ENCODE results near the gene SOX6. TPM values are rescaled to one million over a fixed set of nuclear protein-coding genes. Genes with fewer than 3 reads are reported as not detected.

Gene SOX6
- total RNA-seq, 1 donor from 2014 or later = 13.2 TPM

DNA sequence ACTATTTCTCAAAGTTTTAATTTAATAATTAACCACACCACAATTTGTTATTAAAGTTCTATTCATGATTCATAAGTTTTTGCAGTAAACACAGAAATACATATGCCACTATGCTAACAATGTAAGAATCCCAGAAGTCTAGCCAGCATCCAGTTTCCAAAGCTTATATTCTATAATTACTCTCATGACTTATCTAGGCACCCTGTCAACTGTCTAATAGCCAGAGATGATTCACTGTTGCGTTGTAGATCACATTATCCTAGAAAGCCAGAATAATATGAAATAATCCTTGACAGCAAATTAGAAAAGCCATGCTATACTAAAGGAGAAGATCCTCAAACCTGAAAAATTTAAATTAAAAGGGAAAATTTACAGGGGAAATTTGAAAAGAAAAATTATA lies 141.0 kb downstream of the SOX6 start:
- Histone ChIP-seq H3K79me2 (ENCODE audit: insufficient read depth, low read length) (no peaks in the 10 kb centered on the region), H3K27me3 (ENCODE audit: insufficient read depth, low read length) (no peaks in the 10 kb centered on the region), H4K20me1 (ENCODE audit: insufficient read depth, low read length) (no peaks in the 10 kb centered on the region), H3K36me3 (ENCODE audit: insufficient read depth, low read length) (no peaks in the 10 kb centered on the region), H3K4me2 (ENCODE audit: low read length) (no peak overlapping the region), H3K9me3 (ENCODE audit: insufficient read depth, low read depth, low read length) (no peaks in the 10 kb centered on the region), H3K4me1 (ENCODE audit: insufficient read depth, low read length) (no peaks in the 10 kb centered on the region), H2AFZ (ENCODE audit: low read depth, low read length) (no peak overlapping the region), H3K27ac (ENCODE audit: low read depth, low read length) (no peak overlapping the region), H3K4me3 (ENCODE audit: insufficient read depth, low read depth, low read length) (no peak overlapping the region), H3K9ac (ENCODE audit: low read length) (no peak overlapping the region)
- FAIRE-seq (no peak), DNase-seq (ENCODE audit: low read depth) (no peak)
- Mint-ChIP-seq H3K36me3 (ENCODE audit: low read depth, unreplicated experiment) (no peaks in the 10 kb centered on the region), H3K9me3 (ENCODE audit: unreplicated experiment) (no peaks in the 10 kb centered on the region), H3K27me3 (ENCODE audit: low read depth, unreplicated experiment) (no peaks in the 10 kb centered on the region), H3K27ac (ENCODE audit: unreplicated experiment) (no peak overlapping the region), H3K4me3 (ENCODE audit: unreplicated experiment) (no peak overlapping the region), H3K4me1 (ENCODE audit: low read depth, unreplicated experiment) (peaks cover 13% of the 10 kb centered on the region)
- no peak for TF ChIP-seq EZH2 (IDR thresholded peaks at IDR 0.05; ENCODE audit: insufficient read depth, low read length)
- TF ChIP-seq, protein P1, sequence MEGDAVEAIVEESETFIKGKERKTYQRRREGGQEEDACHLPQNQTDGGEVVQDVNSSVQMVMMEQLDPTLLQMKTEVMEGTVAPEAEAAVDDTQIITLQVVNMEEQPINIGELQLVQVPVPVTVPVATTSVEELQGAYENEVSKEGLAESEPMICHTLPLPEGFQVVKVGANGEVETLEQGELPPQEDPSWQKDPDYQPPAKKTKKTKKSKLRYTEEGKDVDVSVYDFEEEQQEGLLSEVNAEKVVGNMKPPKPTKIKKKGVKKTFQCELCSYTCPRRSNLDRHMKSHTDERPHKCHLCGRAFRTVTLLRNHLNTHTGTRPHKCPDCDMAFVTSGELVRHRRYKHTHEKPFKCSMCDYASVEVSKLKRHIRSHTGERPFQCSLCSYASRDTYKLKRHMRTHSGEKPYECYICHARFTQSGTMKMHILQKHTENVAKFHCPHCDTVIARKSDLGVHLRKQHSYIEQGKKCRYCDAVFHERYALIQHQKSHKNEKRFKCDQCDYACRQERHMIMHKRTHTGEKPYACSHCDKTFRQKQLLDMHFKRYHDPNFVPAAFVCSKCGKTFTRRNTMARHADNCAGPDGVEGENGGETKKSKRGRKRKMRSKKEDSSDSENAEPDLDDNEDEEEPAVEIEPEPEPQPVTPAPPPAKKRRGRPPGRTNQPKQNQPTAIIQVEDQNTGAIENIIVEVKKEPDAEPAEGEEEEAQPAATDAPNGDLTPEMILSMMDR (IDR thresholded peaks at IDR 0.05; ENCODE audit: insufficient read depth, low read depth, low read length) = no peak

DNA sequence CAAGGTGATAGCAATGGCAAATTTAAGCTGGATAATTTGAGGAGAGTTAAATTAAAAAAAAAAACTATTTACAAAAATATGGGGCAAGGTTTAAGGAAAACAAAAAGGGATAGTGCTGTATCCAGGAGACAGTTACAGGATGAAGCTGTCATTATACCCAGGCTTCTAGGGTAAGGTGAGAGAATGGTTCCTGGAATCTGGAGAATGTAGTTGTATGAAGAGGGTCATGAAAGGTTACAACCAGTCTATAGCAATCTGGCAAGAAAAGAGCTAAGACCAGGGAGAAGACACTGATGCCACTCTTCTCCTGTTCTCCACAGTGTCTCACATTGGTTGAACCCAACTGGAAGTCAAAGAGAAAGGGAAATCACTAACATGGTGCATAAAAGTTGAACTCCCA lies 144.9 kb downstream of the SOX6 start:
- Histone ChIP-seq H3K9ac (ENCODE audit: low read length) (no peak overlapping the region), H3K27ac (ENCODE audit: low read depth, low read length) (no peak overlapping the region), H3K4me2 (ENCODE audit: low read length) (no peak overlapping the region), H3K9me3 (ENCODE audit: insufficient read depth, low read depth, low read length) (no peaks in the 10 kb centered on the region), H3K27me3 (ENCODE audit: insufficient read depth, low read length) (no peaks in the 10 kb centered on the region), H3K79me2 (ENCODE audit: insufficient read depth, low read length) (no peaks in the 10 kb centered on the region), H2AFZ (ENCODE audit: low read depth, low read length) (no peak overlapping the region), H3K4me1 (ENCODE audit: insufficient read depth, low read length) (no peaks in the 10 kb centered on the region), H3K4me3 (ENCODE audit: insufficient read depth, low read depth, low read length) (no peak overlapping the region), H4K20me1 (ENCODE audit: insufficient read depth, low read length) (no peaks in the 10 kb centered on the region), H3K36me3 (ENCODE audit: insufficient read depth, low read length) (no peaks in the 10 kb centered on the region)
- TF ChIP-seq, protein P1 (IDR thresholded peaks at IDR 0.05; ENCODE audit: insufficient read depth, low read depth, low read length) = no peak
- no peak for TF ChIP-seq EZH2 (IDR thresholded peaks at IDR 0.05; ENCODE audit: insufficient read depth, low read length)
- no peak overlapping the region for H3K27ac Mint-ChIP-seq (ENCODE audit: unreplicated experiment)
- H3K4me3 Mint-ChIP-seq (ENCODE audit: unreplicated experiment) = no peak overlapping the region
- peaks cover 8% of the 10 kb centered on the region for H3K4me1 Mint-ChIP-seq (ENCODE audit: low read depth, unreplicated experiment)
- no peaks in the 10 kb centered on the region for H3K9me3 Mint-ChIP-seq (ENCODE audit: unreplicated experiment)
- DNase-seq (ENCODE audit: low read depth) = no peak
- no peaks in the 10 kb centered on the region for H3K36me3 Mint-ChIP-seq (ENCODE audit: low read depth, unreplicated experiment)
- no peak for FAIRE-seq
- no peaks in the 10 kb centered on the region for H3K27me3 Mint-ChIP-seq (ENCODE audit: low read depth, unreplicated experiment)

DNA sequence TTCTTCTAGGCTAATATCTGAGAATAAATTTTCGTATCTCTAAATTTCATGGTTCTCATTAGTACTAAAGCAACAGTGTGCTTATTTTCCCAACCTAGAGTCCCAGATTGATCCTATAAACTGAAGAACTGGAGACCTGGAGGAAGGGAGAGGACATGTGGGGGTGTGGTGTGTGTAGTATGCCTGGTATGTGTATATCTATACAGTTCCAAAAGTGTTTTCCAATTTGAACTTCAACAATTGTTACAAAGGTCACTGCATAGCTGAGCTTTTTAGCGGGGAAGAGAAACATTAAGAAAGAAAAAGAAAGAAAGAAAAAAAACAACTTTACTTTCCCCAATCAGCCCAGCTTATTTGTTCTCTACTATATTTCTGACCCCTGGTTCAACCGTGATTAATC lies 152.1 kb downstream of the SOX6 start:
- peaks cover 8% of the 10 kb centered on the region for H3K4me1 Mint-ChIP-seq (ENCODE audit: low read depth, unreplicated experiment)
- Histone ChIP-seq H3K4me1 (ENCODE audit: insufficient read depth, low read length) (no peaks in the 10 kb centered on the region), H3K79me2 (ENCODE audit: insufficient read depth, low read length) (no peaks in the 10 kb centered on the region), H3K36me3 (ENCODE audit: insufficient read depth, low read length) (no peaks in the 10 kb centered on the region), H4K20me1 (ENCODE audit: insufficient read depth, low read length) (no peaks in the 10 kb centered on the region), H3K4me3 (ENCODE audit: insufficient read depth, low read depth, low read length) (no peak overlapping the region), H3K27me3 (ENCODE audit: insufficient read depth, low read length) (no peaks in the 10 kb centered on the region), H3K27ac (ENCODE audit: low read depth, low read length) (no peak overlapping the region), H2AFZ (ENCODE audit: low read depth, low read length) (no peak overlapping the region), H3K9ac (ENCODE audit: low read length) (no peak overlapping the region), H3K9me3 (ENCODE audit: insufficient read depth, low read depth, low read length) (no peaks in the 10 kb centered on the region), H3K4me2 (ENCODE audit: low read length) (no peak overlapping the region)
- H3K4me3 Mint-ChIP-seq (ENCODE audit: unreplicated experiment) = no peak overlapping the region
- no peaks in the 10 kb centered on the region for H3K27me3 Mint-ChIP-seq (ENCODE audit: low read depth, unreplicated experiment)
- no peak for TF ChIP-seq EZH2 (IDR thresholded peaks at IDR 0.05; ENCODE audit: insufficient read depth, low read length)
- TF ChIP-seq, protein P1 (IDR thresholded peaks at IDR 0.05; ENCODE audit: insufficient read depth, low read depth, low read length) = no peak
- no peaks in the 10 kb centered on the region for H3K36me3 Mint-ChIP-seq (ENCODE audit: low read depth, unreplicated experiment)
- no peak for FAIRE-seq
- H3K9me3 Mint-ChIP-seq (ENCODE audit: unreplicated experiment) = no peaks in the 10 kb centered on the region
- DNase-seq (ENCODE audit: low read depth) = no peak
- no peak overlapping the region for H3K27ac Mint-ChIP-seq (ENCODE audit: unreplicated experiment)

Data from astrocyte (in vitro differentiated cells and primary cell).